Measurements from ENCODE around the gene KLK1. TPM values are rescaled to one million over a fixed set of nuclear protein-coding genes. Genes with fewer than 3 reads are reported as not detected.

KLK1 gene
- total RNA-seq, 4 donors from 2014 or later = 0.41 TPM; not detected in 3

- DNase-seq (no peak), ATAC-seq (no peak)
- no peak overlapping the region for H3K27ac ChIP-seq
- TF ChIP-seq, protein P1, sequence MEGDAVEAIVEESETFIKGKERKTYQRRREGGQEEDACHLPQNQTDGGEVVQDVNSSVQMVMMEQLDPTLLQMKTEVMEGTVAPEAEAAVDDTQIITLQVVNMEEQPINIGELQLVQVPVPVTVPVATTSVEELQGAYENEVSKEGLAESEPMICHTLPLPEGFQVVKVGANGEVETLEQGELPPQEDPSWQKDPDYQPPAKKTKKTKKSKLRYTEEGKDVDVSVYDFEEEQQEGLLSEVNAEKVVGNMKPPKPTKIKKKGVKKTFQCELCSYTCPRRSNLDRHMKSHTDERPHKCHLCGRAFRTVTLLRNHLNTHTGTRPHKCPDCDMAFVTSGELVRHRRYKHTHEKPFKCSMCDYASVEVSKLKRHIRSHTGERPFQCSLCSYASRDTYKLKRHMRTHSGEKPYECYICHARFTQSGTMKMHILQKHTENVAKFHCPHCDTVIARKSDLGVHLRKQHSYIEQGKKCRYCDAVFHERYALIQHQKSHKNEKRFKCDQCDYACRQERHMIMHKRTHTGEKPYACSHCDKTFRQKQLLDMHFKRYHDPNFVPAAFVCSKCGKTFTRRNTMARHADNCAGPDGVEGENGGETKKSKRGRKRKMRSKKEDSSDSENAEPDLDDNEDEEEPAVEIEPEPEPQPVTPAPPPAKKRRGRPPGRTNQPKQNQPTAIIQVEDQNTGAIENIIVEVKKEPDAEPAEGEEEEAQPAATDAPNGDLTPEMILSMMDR (IDR thresholded peaks at IDR 0.05 in 4 of 5, conservative IDR thresholded peaks at IDR 0.05 in 1 of 5) = no peak
- TF ChIP-seq POLR2A (IDR thresholded peaks at IDR 0.05) = no peak
- intact Hi-C loops (cut with DNase I; ENCODE audit: low total_unique reads) (no loop called here), in situ Hi-C loops (cut with MboI; ENCODE audit: low sequenced_read_pairs in 4 of 4) (no loop called here)
- H3K9me3 ChIP-seq = no peaks in the 10 kb centered on the region
- no peak overlapping the region for H3K4me3 ChIP-seq
- no peaks in the 10 kb centered on the region for H3K36me3 ChIP-seq
- H3K27me3 ChIP-seq = peaks cover 41 to 59% (median 49%) of the 10 kb centered on the region in 3 donors
- H3K4me1 ChIP-seq = no peaks in the 10 kb centered on the region
Observed at GRCh38 chr19:50821248-50821612, 2.4 kb downstream of the KLK1 start.

GRCh38 chr19:50820549-50821247 is 2.9 kb downstream of the KLK1 start:
- in situ Hi-C loops (cut with MboI; ENCODE audit: low sequenced_read_pairs in 4 of 4) = no loop called here
- DNase-seq (no peak), ATAC-seq (no peak)
- Histone ChIP-seq H3K4me3 (no peak overlapping the region), H3K27me3 (peaks cover 41 to 59% (median 49%) of the 10 kb centered on the region in 3 donors), H3K9me3 (no peaks in the 10 kb centered on the region), H3K36me3 (no peaks in the 10 kb centered on the region), H3K4me1 (no peaks in the 10 kb centered on the region), H3K27ac (no peak overlapping the region)
- intact Hi-C loops (cut with DNase I; ENCODE audit: low total_unique reads) = no loop called here
- no peak for TF ChIP-seq POLR2A (IDR thresholded peaks at IDR 0.05)
- TF ChIP-seq, protein P1 (IDR thresholded peaks at IDR 0.05 in 4 of 5, conservative IDR thresholded peaks at IDR 0.05 in 1 of 5) = no peak

DNA sequence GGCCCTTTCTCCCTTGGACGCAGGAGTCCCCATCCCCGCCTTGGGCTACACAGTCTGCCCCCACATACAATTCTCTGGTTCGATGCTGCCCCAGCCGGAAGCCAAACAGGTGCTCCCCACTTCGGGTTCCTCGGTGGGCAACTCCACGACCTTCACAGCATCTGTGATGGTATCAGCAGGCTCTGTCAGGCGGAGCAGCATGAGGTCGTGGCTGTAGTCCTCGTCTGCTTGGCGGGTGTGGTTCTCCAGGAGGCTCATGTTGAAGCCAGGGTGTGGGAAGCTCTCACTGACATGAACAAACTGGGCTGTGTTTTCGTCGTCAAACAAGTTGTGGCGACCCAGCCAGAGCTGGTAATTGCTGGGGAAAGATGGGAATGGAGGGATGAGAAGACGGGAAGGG is 3.5 kb downstream of the KLK1 start:
- H3K4me1 ChIP-seq = no peaks in the 10 kb centered on the region
- TF ChIP-seq POLR2A (IDR thresholded peaks at IDR 0.05) = no peak
- TF ChIP-seq, protein P1 (IDR thresholded peaks at IDR 0.05 in 4 of 5, conservative IDR thresholded peaks at IDR 0.05 in 1 of 5) = no peak
- no peak overlapping the region for H3K4me3 ChIP-seq
- H3K9me3 ChIP-seq = no peaks in the 10 kb centered on the region
- no peak for DNase-seq
- in situ Hi-C loops (cut with MboI; ENCODE audit: low sequenced_read_pairs in 4 of 4) = no loop called here
- intact Hi-C loops (cut with DNase I; ENCODE audit: low total_unique reads) = no loop called here
- H3K27me3 ChIP-seq = peaks cover 41 to 59% (median 53%) of the 10 kb centered on the region in 3 donors
- H3K27ac ChIP-seq = no peak overlapping the region
- no peaks in the 10 kb centered on the region for H3K36me3 ChIP-seq
- ATAC-seq = no peak

DNA sequence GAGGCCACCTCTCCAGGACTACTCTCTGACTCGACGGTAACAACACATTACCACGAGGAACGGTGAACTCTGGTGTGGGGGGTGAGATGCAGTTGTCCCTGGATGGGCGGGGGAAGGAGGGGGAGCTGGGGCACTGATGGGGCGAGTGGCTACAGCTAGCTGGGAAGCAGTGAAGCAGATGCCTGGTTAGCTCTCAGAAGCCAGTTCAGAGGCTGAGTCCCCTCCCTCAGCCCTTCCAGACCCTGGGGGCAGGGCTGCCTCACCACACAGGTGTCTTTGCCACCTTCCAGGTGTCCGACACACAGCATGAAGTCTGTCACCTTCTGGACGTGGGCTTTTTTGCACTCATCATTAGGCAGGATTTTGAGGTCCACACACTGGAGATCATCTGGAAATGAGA is 4.0 kb downstream of the KLK1 start:
- intact Hi-C loops (cut with DNase I; ENCODE audit: low total_unique reads) (no loop called here), in situ Hi-C loops (cut with MboI; ENCODE audit: low sequenced_read_pairs in 4 of 4) (no loop called here)
- peaks cover 41 to 59% (median 53%) of the 10 kb centered on the region in 3 donors for H3K27me3 ChIP-seq
- no peak for ATAC-seq
- TF ChIP-seq, protein P1 (IDR thresholded peaks at IDR 0.05 in 4 of 5, conservative IDR thresholded peaks at IDR 0.05 in 1 of 5) = no peak
- no peak for TF ChIP-seq POLR2A (IDR thresholded peaks at IDR 0.05)
- H3K9me3 ChIP-seq = no peaks in the 10 kb centered on the region
- no peak overlapping the region for H3K27ac ChIP-seq
- H3K4me1 ChIP-seq = no peaks in the 10 kb centered on the region
- no peak overlapping the region for H3K4me3 ChIP-seq
- no peak for DNase-seq
- no peaks in the 10 kb centered on the region for H3K36me3 ChIP-seq
